Measurements from ENCODE around the gene LRCH1.

DNA sequence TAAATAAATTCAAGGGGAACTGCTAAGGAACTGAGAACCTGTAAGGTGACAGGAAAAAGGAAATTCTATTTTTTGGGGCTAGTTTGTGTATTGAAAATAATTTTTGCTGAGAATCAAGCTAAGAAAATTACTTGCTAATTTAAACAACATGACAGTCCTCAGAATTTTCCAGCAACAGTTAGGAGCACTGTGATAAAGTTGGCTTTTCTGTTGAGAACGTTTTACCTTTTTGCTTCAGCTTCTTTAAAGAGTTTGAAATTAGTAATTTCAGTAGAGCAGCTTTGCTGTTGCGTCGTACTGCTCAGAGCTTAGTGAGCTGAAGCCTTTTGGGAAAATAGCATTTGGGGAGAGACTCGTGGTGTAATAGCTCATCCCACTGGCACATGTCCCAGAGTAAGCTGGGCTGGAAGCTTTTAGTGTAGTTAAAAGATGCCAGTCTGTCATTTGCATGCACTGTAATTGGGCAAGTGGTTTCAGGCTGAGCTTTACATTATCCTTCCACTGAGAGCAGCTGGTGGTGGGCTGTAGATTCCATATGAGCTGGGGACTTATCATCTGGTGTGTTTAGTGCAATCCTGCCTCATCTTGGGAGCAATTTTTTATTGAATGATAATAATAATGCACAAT, 69.8 kb downstream of the LRCH1 start:
- TF ChIP-seq, protein P1, sequence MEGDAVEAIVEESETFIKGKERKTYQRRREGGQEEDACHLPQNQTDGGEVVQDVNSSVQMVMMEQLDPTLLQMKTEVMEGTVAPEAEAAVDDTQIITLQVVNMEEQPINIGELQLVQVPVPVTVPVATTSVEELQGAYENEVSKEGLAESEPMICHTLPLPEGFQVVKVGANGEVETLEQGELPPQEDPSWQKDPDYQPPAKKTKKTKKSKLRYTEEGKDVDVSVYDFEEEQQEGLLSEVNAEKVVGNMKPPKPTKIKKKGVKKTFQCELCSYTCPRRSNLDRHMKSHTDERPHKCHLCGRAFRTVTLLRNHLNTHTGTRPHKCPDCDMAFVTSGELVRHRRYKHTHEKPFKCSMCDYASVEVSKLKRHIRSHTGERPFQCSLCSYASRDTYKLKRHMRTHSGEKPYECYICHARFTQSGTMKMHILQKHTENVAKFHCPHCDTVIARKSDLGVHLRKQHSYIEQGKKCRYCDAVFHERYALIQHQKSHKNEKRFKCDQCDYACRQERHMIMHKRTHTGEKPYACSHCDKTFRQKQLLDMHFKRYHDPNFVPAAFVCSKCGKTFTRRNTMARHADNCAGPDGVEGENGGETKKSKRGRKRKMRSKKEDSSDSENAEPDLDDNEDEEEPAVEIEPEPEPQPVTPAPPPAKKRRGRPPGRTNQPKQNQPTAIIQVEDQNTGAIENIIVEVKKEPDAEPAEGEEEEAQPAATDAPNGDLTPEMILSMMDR (IDR thresholded peaks at IDR 0.05) = no peak
- TF ChIP-seq POLR2A (IDR thresholded peaks at IDR 0.05) = no peak
